Astrocyte (in vitro differentiated cells and primary cell): Measurements from ENCODE around the gene HRAS.

ENCODE experiments used
- EZH2 ChIP-seq: IDR thresholded peaks from 2 replicates; pipeline ENCODE4 v1.6.1; 2012; ENCODE audit warnings: mild to moderate bottlenecking, low read length, inconsistent platforms; ENCODE audit not compliant: insufficient read depth
- TF ChIP-seq, protein P1 (sequence below): IDR thresholded peaks from 2 replicates; pipeline ENCODE4 v1.5.1; 2011; ENCODE audit warnings: low read depth, mild to moderate bottlenecking, inconsistent platforms, low read length, moderate library complexity; ENCODE audit not compliant: insufficient read depth

DNA sequence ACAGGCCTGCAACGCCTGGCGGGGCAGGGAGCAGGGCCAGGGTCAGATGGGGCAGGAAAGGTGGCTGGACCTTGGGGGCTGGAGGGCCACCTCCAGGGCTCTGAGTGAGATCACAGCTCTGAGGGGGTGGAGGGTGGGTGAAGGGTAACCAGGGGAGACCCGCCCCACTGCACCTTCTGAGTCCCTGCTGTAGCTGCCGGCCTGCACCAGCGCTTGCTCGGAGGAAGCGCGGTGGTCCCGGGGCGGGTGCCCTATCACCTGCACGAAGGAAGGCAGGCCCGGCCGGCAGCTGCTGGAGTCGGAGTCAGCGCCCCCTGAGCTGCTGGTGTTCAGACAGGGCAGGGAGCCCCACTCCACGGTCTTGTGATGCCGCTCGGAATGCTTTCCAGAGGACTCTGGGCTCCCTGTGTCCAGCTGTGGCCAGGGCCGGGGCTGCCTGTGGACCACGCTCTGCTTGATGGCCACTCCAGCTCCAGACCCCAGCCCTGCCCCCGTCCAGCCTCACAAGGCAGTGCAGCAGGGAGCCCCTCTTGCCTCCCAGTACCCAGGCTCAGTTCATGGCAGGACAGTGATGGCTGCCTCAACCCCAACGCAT, 21.4 kb upstream of the HRAS start:
- no peak for TF ChIP-seq EZH2
- TF ChIP-seq, protein P1, sequence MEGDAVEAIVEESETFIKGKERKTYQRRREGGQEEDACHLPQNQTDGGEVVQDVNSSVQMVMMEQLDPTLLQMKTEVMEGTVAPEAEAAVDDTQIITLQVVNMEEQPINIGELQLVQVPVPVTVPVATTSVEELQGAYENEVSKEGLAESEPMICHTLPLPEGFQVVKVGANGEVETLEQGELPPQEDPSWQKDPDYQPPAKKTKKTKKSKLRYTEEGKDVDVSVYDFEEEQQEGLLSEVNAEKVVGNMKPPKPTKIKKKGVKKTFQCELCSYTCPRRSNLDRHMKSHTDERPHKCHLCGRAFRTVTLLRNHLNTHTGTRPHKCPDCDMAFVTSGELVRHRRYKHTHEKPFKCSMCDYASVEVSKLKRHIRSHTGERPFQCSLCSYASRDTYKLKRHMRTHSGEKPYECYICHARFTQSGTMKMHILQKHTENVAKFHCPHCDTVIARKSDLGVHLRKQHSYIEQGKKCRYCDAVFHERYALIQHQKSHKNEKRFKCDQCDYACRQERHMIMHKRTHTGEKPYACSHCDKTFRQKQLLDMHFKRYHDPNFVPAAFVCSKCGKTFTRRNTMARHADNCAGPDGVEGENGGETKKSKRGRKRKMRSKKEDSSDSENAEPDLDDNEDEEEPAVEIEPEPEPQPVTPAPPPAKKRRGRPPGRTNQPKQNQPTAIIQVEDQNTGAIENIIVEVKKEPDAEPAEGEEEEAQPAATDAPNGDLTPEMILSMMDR: no peak
